Choroid plexus epithelial cell (primary cell): Measurements from ENCODE around the gene PCP2.

Source experiments
- DNase-seq: peaks from one replicate; pipeline ENCODE4 v3.0.0-alpha.2; 2010; ENCODE audit warnings: low read depth
- H3K4me3 ChIP-seq: 2 replicates; pipeline ENCODE4 v1.5.1; 2011; ENCODE audit warnings: low read depth, mild to moderate bottlenecking, control low read depth, low read length, moderate library complexity
- TF ChIP-seq, protein P1 (sequence below): conservative IDR thresholded peaks from 2 replicates; pipeline ENCODE4 v1.5.1; 2011; ENCODE audit warnings: low read depth, mild to moderate bottlenecking, control low read depth, inconsistent platforms, low read length, moderate library complexity

The PCP2 gene

DNA sequence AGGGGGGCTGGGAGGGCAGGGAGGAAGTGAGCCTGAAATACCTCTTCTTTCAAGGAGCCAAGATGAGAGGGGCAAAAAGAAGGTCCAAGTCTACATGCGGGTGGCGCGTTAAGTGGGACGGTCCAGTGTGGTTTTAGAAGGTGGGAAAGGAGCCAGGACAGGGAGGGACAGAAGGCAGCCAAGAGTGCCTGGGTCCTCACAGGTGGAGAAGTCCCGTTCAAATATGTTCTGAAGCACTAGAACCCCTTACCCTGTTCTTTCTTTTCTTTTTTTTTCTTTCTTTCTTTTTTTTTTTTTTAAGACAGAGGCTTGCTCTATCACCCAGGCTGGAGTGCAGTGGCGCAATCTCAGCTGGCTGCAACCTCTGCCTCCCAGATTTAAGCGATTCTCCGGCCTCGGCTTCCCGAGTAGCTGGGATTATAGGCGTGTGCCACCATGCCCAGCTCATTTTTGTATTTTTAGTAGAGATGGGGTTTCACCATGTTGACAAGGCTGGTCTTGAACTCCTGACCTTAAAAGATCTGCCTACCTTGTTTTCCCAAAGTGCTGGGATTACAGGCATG lies 30.5 kb downstream of the PCP2 start:
- no peak for DNase-seq
- H3K4me3 ChIP-seq, result no peak overlapping the region
- TF ChIP-seq, protein P1, sequence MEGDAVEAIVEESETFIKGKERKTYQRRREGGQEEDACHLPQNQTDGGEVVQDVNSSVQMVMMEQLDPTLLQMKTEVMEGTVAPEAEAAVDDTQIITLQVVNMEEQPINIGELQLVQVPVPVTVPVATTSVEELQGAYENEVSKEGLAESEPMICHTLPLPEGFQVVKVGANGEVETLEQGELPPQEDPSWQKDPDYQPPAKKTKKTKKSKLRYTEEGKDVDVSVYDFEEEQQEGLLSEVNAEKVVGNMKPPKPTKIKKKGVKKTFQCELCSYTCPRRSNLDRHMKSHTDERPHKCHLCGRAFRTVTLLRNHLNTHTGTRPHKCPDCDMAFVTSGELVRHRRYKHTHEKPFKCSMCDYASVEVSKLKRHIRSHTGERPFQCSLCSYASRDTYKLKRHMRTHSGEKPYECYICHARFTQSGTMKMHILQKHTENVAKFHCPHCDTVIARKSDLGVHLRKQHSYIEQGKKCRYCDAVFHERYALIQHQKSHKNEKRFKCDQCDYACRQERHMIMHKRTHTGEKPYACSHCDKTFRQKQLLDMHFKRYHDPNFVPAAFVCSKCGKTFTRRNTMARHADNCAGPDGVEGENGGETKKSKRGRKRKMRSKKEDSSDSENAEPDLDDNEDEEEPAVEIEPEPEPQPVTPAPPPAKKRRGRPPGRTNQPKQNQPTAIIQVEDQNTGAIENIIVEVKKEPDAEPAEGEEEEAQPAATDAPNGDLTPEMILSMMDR, result no peak

DNA sequence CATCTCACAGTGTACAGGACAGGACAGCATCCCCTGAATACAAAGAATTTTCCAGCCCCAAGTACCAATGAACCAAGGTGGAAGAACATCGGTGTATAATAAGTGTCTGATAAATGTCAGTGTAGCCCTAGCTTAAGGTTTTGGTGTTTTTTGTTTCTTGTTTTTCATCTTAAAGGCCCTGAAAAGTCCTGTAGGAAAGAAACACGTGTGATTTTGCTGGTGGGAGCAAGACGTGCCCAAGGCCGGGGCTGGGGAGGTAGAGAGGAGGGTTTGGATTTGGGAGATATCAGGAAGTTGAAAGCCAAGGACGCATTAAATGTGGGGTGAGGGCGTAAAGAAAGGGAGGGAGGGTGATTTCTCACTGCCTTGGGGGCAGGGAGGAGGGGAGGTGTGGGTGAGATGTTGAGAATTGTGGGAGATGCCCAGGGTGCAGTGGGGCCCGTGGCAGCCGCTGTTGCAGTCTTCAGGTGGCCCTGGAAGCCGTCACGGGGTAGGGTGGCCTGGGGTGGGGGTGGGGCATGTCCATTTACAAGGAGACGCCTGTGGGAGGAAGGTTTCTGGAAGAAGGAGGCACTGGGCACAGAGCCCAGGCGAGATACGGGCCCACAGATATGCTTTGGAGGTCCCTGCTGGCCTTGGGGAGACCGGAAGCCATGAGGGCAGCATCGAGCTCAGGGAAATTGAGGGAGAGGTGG lies 31.1 kb downstream of the PCP2 start:
- TF ChIP-seq, protein P1, result no peak
- no peak for DNase-seq
- no peak overlapping the region for H3K4me3 ChIP-seq

DNA sequence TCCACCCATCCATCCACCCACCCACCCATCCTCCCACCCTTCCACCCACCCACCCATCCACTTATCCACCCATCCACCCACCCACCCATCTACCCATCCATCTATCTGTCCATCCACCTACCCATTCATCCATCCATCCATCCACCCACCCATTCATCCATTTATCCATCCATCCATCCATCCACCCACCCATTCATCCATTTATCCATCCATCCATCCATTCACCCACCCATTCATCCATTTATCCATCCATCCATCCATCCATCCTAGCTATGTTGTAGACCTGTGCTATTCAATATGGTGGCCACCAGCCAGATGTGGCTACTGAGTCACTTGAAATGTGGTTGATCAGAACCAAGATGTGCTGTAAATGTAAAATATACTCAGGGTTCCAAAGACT lies 32.8 kb downstream of the PCP2 start:
- no peak overlapping the region for H3K4me3 ChIP-seq
- TF ChIP-seq, protein P1, result no peak
- DNase-seq, result no peak

DNA sequence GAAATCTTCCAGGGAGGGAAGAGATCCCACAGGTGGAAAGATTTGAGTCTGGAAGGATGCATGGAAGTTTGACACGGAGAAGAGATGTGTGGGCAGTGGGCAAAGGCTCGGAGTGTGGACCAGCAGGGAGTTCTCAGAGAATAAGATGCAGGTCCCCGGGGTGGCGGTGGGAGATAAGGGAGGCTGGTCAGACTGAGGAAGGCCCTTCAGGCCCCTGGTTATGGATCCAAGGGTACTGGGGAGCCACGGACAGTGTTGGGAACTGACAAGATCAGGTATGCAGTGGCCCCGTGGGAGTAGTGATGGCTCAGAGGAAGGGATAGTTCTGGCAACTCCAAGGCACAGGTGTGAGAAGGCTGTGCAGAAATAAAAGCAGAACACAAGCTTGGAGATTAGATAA lies 35.3 kb downstream of the PCP2 start:
- TF ChIP-seq, protein P1, result no peak
- no peak for DNase-seq
- H3K4me3 ChIP-seq, result no peak overlapping the region

DNA sequence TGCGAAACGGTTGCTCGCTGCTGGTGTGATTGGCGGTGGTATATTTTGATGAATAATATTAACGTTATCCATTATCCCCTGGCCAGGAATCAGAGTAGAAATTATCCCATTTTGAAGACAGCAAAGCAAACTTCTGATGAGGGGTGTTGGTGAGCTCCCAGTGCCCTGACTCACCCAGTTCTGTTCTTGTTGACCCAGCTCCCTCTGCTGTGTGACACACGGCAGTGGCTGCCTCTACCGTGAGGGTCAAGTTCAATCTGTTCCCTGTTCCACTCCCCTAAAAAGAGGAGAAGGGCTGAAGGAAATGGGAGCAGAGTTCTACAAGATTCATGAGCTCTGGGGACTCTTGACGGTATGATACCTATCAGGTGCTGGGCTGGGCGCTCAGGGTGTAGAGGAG lies 35.8 kb downstream of the PCP2 start:
- H3K4me3 ChIP-seq, result no peak overlapping the region
- TF ChIP-seq, protein P1, result no peak
- no peak for DNase-seq

DNA sequence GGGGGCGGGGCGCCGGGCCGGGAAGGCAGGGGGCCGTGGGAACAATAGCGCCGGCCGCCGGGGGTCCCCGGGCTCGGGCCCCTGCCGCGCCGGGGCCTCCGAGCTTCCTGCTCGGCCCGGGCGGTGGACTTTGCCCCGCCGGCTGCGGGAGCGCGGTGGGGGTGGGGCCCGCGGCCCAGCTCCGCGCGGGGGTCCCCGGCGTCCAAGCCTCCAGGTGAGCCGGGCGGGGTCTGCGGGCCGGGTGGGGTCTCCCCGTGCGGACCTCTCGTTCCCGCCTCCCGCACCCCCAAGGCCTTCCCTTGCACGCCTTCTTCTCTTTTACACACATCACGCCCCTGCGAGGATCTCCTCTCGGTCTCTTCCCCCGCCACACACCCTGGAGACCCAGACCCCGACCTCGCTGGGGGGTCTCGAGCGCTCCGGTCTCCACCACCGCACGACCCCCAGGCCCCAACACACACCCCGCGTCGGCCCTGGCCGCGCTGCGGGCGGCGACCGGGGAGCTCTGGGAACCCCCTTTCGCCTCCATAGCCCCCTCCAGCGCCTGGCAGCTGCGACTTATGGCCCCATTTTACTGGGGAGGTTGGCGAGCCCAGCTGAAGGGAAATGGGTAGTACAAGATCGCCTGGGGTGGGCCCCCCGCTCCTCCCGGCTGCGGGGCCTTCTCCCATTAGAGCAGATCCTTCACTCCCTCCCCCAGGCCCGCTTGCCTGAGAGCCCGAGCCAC lies 37.1 kb downstream of the PCP2 start:
- TF ChIP-seq, protein P1, result no peak
- H3K4me3 ChIP-seq, result no peak overlapping the region
- no peak for DNase-seq
